Adrenal gland (tissue), 5 donors: Measurements from ENCODE around the gene NLRC3.

ENCODE experiments used
- CTCF ChIP-seq, 6 experiments: fragments of 450-650 bp in 4 of 6; fragments of 200-600 bp in 2 of 6; sonication (generic) in 1 of 6; IDR thresholded peaks; 1 replicate in 5 of 6; 2 replicates in 1 of 6; pipeline versions ENCODE4 v1.5.1 to v1.8.0; 2016 to 2021; ENCODE audit warnings: antibody characterized with exemption in 6 of 6, mild to moderate bottlenecking in 2 of 6, moderate library complexity in 1 of 6
- POLR2A ChIP-seq, 2 donors: fragments of 450-650 bp; IDR thresholded peaks; one replicate each; pipeline ENCODE4 v1.6.1; 2017; ENCODE audit warnings: antibody characterized with exemption in 2 of 2, mild to moderate bottlenecking in 2 of 2, moderate library complexity in 1 of 2
- donor health status: DM: no; HTN: no; CAD: no.

- TF ChIP-seq POLR2A (IDR thresholded peaks at IDR 0.05) (no peak), CTCF (IDR thresholded peaks at IDR 0.05) (no peak)
These were observed 65.7 kb downstream of the NLRC3 start for GRCh38 chr16:3511286-3512180.
